Measurements from ENCODE around the gene MAGEB2. TPM values are rescaled to one million over a fixed set of nuclear protein-coding genes. Genes with fewer than 3 reads are reported as not detected.
"Not testable (repeated sequence)": the region's sequence is repeated elsewhere in the genome, so short reads cannot be mapped to it uniquely, and the experiment has no call there.

The MAGEB2 gene
- polyA plus RNA-seq, result not detected

GRCh38 chrX:30215357-30215843 is at the start of gene MAGEB2:
Gene MAGEB2 (plus strand): TSS chrX:30215563. CDS start chrX:30218581, 3,018 bp downstream.
- Mint-ChIP-seq H3K9me3 (peaks cover 0 to 3% (median 0%) of the 10 kb centered on the region in 6 donors), H3K4me1 (no peaks in the 10 kb centered on the region), H3K27ac (no peak within 1 kb of the TSS), H3K4me3 (peak within 1 kb of the TSS in 1 of 5 donors; percentile 18), H3K27me3 (ENCODE audit: low read depth in 3 of 3) (no peaks in the 10 kb centered on the region), H3K36me3 (no peaks in the 10 kb centered on the region)
- DNase-seq, result peak in 1 of 3 donors; percentile 1

- H3K27ac Mint-ChIP-seq, result no peak overlapping the region
- H3K27me3 Mint-ChIP-seq (ENCODE audit: low read depth in 3 of 3), result peaks cover 2 to 4% (median 4%) of the 10 kb centered on the region in 3 donors
- no peaks in the 10 kb centered on the region for H3K36me3 Mint-ChIP-seq
- H3K4me1 Mint-ChIP-seq, result no peaks in the 10 kb centered on the region
- peaks cover 0 to 4% (median 0%) of the 10 kb centered on the region in 6 donors for H3K9me3 Mint-ChIP-seq
- DNase-seq, result no peak
- no peak overlapping the region for H3K4me3 Mint-ChIP-seq
These were observed 44.5 kb upstream of the MAGEB2 start for GRCh38 chrX:30170900-30171299.

- Mint-ChIP-seq H3K4me3 (no peak overlapping the region), H3K27ac (no peak overlapping the region), H3K36me3 (no peaks in the 10 kb centered on the region), H3K27me3 (ENCODE audit: low read depth in 3 of 3) (peaks cover 2 to 10% (median 3%) of the 10 kb centered on the region in 3 donors), H3K4me1 (no peaks in the 10 kb centered on the region), H3K9me3 (peaks cover 0 to 3% (median 0%) of the 10 kb centered on the region in 6 donors)
- DNase-seq, result no peak
These were observed 34.0 kb upstream of the MAGEB2 start for GRCh38 chrX:30181353-30181752.

- Mint-ChIP-seq H3K27me3 (ENCODE audit: low read depth in 3 of 3) (peaks cover 1 to 10% (median 1%) of the 10 kb centered on the region in 3 donors), H3K9me3 (peaks cover 0 to 3% (median 0%) of the 10 kb centered on the region in 6 donors), H3K36me3 (no peaks in the 10 kb centered on the region), H3K4me1 (no peaks in the 10 kb centered on the region), H3K27ac (no peak overlapping the region), H3K4me3 (no peak overlapping the region)
- DNase-seq, result no peak
These were observed 31.8 kb upstream of the MAGEB2 start for GRCh38 chrX:30183554-30183953.

- Mint-ChIP-seq H3K27ac (no peak overlapping the region), H3K9me3 (no peaks in the 10 kb centered on the region)
These were observed 24.9 kb upstream of the MAGEB2 start for GRCh38 chrX:30190426-30190825.

GRCh38 chrX:30193910-30194309 is 21.5 kb upstream of the MAGEB2 start:
- not testable (repeated sequence) for H3K27me3 Mint-ChIP-seq (ENCODE audit: low read depth in 3 of 3); H3K27ac Mint-ChIP-seq; H3K9me3 Mint-ChIP-seq; DNase-seq; H3K4me1 Mint-ChIP-seq; H3K36me3 Mint-ChIP-seq; H3K4me3 Mint-ChIP-seq

More at GRCh38 chrX:30190426-30190825, 24.9 kb upstream of the MAGEB2 start:
- DNase-seq, result no peak
- Mint-ChIP-seq H3K27me3 (ENCODE audit: low read depth in 3 of 3) (peaks cover 0 to 5% (median 3%) of the 10 kb centered on the region in 3 donors), H3K36me3 (no peaks in the 10 kb centered on the region), H3K4me1 (no peaks in the 10 kb centered on the region), H3K4me3 (no peak overlapping the region)

- no peaks in the 10 kb centered on the region for H3K4me1 Mint-ChIP-seq
- no peak overlapping the region for H3K4me3 Mint-ChIP-seq
- no peak overlapping the region for H3K27ac Mint-ChIP-seq
These were observed 19.0 kb upstream of the MAGEB2 start for GRCh38 chrX:30196322-30196721.

GRCh38 chrX:30212172-30212571 is 3.2 kb upstream of the MAGEB2 start:
- H3K27me3 Mint-ChIP-seq (ENCODE audit: low read depth in 3 of 3), result no peaks in the 10 kb centered on the region
- DNase-seq, result no peak
- H3K4me3 Mint-ChIP-seq, result no peak overlapping the region
- H3K9me3 Mint-ChIP-seq, result peaks cover 0 to 3% (median 0%) of the 10 kb centered on the region in 6 donors
- H3K27ac Mint-ChIP-seq, result no peak overlapping the region
- H3K4me1 Mint-ChIP-seq, result no peaks in the 10 kb centered on the region
- H3K36me3 Mint-ChIP-seq, result no peaks in the 10 kb centered on the region

More at GRCh38 chrX:30196322-30196721, 19.0 kb upstream of the MAGEB2 start:
- Mint-ChIP-seq H3K27me3 (ENCODE audit: low read depth in 3 of 3) (peaks cover 0 to 3% (median 2%) of the 10 kb centered on the region in 3 donors), H3K36me3 (no peaks in the 10 kb centered on the region), H3K9me3 (peaks cover 0 to 2% (median 0%) of the 10 kb centered on the region in 6 donors)
- no peak for DNase-seq

- peaks cover 0 to 3% (median 0%) of the 10 kb centered on the region in 6 donors for H3K9me3 Mint-ChIP-seq
- no peak for DNase-seq
- no peaks in the 10 kb centered on the region for H3K27me3 Mint-ChIP-seq (ENCODE audit: low read depth in 3 of 3)
- H3K4me3 Mint-ChIP-seq, result no peak overlapping the region
- no peaks in the 10 kb centered on the region for H3K36me3 Mint-ChIP-seq
- H3K4me1 Mint-ChIP-seq, result no peaks in the 10 kb centered on the region
- H3K27ac Mint-ChIP-seq, result no peak overlapping the region
These were observed 2.1 kb downstream of the MAGEB2 start for GRCh38 chrX:30217465-30217864.

GRCh38 chrX:30219372-30219771 is 4.0 kb downstream of the MAGEB2 start:
- Mint-ChIP-seq H3K4me3 (no peak overlapping the region), H3K9me3 (peaks cover 0 to 3% (median 0%) of the 10 kb centered on the region in 6 donors), H3K27ac (no peak overlapping the region), H3K4me1 (no peaks in the 10 kb centered on the region), H3K27me3 (ENCODE audit: low read depth in 3 of 3) (no peaks in the 10 kb centered on the region), H3K36me3 (no peaks in the 10 kb centered on the region)
- no peak for DNase-seq

GRCh38 chrX:30220661-30221060 is 5.3 kb downstream of the MAGEB2 start:
- no peak for DNase-seq
- Mint-ChIP-seq H3K36me3 (no peaks in the 10 kb centered on the region), H3K9me3 (peaks cover 0 to 5% (median 0%) of the 10 kb centered on the region in 6 donors), H3K27me3 (ENCODE audit: low read depth in 3 of 3) (peaks cover 0 to 5% (median 0%) of the 10 kb centered on the region in 3 donors), H3K4me1 (no peaks in the 10 kb centered on the region), H3K4me3 (no peak overlapping the region), H3K27ac (no peak overlapping the region)

GRCh38 chrX:30224536-30224935 is 9.2 kb downstream of the MAGEB2 start:
- Mint-ChIP-seq H3K4me3 (no peak overlapping the region), H3K36me3 (no peaks in the 10 kb centered on the region), H3K4me1 (no peaks in the 10 kb centered on the region), H3K27me3 (ENCODE audit: low read depth in 3 of 3) (peaks cover 0 to 5% (median 4%) of the 10 kb centered on the region in 3 donors), H3K9me3 (peaks cover 0 to 7% (median 0%) of the 10 kb centered on the region in 6 donors), H3K27ac (no peak overlapping the region)
- no peak for DNase-seq

- DNase-seq, result no peak
- H3K27me3 Mint-ChIP-seq (ENCODE audit: low read depth in 3 of 3), result peaks cover 0 to 5% (median 4%) of the 10 kb centered on the region in 3 donors
- H3K9me3 Mint-ChIP-seq, result peaks cover 0 to 7% (median 0%) of the 10 kb centered on the region in 6 donors
- H3K4me1 Mint-ChIP-seq, result no peaks in the 10 kb centered on the region
- H3K4me3 Mint-ChIP-seq, result no peak overlapping the region
- no peaks in the 10 kb centered on the region for H3K36me3 Mint-ChIP-seq
- no peak overlapping the region for H3K27ac Mint-ChIP-seq
These were observed 13.2 kb downstream of the MAGEB2 start for GRCh38 chrX:30228526-30228925.

- H3K27me3 Mint-ChIP-seq (ENCODE audit: low read depth in 3 of 3), result peaks cover 0 to 4% (median 0%) of the 10 kb centered on the region in 3 donors
- no peak within 1 kb of the TSS for H3K27ac Mint-ChIP-seq
- no peak within 1 kb of the TSS for H3K4me3 Mint-ChIP-seq
- H3K9me3 Mint-ChIP-seq, result peaks cover 0 to 2% (median 0%) of the 10 kb centered on the region in 6 donors
- no peaks in the 10 kb centered on the region for H3K4me1 Mint-ChIP-seq
- DNase-seq, result no peak
- no peaks in the 10 kb centered on the region for H3K36me3 Mint-ChIP-seq
These were observed 15.0 kb downstream of the MAGEB2 start, which contains the start of gene MAGEB3 for GRCh38 chrX:30230395-30230794. Gene MAGEB3 (plus strand): TSS chrX:30230657. CDS start chrX:30235925, 5,268 bp downstream.

Data from immature natural killer cell (primary cell).